ENCODE measurements around the gene RIMKLB. TPM values are rescaled to one million over a fixed set of nuclear protein-coding genes. Genes with fewer than 3 reads are reported as not detected.
"Not testable (repeated sequence)": the region's sequence is repeated elsewhere in the genome, so short reads cannot be mapped to it uniquely, and the experiment has no call there.

Gene RIMKLB
- total RNA-seq, 1 experiment from 2014 or later: 0.39 TPM

DNA sequence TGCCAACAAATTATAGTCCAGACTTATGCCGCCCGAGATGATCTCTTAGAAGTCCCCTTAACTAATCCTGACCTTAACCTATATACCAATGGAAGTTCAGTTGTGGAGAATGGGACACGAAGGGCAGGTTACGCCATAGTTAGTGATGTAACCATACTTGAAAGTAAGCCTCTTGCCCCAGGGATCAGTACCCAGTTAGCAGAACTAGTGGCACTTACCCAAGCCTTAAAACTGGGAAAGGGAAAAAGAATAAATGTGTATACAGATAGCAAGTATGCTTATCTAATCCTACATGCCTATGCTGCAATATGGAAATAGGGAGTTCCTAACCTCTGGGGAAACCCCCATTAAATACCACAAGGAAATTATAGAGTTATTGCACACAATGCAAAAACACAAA, 95.4 kb downstream of the RIMKLB start:
- ATAC-seq; CTCF ChIA-PET; H3K4me1 ChIP-seq (ENCODE audit: control insufficient read depth in 1 of 2, insufficient read depth in 2 of 2, low read length in 2 of 2); intact Hi-C loops (cut with micrococcal nuclease); H3K4me3 ChIP-seq (replicated peaks in 1 of 2; ENCODE audit: low read depth in 1 of 2, low read length in 2 of 2); H2AFZ ChIP-seq (ENCODE audit: low read depth, low read length, poor library complexity, severe bottlenecking); POLR2A ChIA-PET; H3K9me3 ChIP-seq (ENCODE audit: control insufficient read depth in 1 of 2, insufficient read depth in 1 of 2, low read depth in 1 of 2, low read length in 2 of 2); RAD21 ChIA-PET (ENCODE audit: low non-redundant PET in 1 of 2, low total read pairs in 2 of 2, uncharacterized antibody in 2 of 2, unreplicated experiment in 2 of 2); H4K20me1 ChIP-seq (ENCODE audit: insufficient read depth); H3K27ac ChIP-seq (ENCODE audit: low read depth, low read length); H3K4me2 ChIP-seq (ENCODE audit: low read length); H3K36me3 ChIP-seq (ENCODE audit: control insufficient read depth in 1 of 2, insufficient read depth in 2 of 2, low read length in 2 of 2); BruUV-seq (replicated peaks); H3K79me2 ChIP-seq (ENCODE audit: insufficient read depth, low read length); H3K27me3 ChIP-seq (ENCODE audit: insufficient read depth, low read length); DNase-seq (ENCODE audit: low read depth, low spot score); H3K9me2 ChIP-seq (ENCODE audit: insufficient read depth); H3K9ac ChIP-seq (ENCODE audit: low read length): not testable (repeated sequence)

DNA sequence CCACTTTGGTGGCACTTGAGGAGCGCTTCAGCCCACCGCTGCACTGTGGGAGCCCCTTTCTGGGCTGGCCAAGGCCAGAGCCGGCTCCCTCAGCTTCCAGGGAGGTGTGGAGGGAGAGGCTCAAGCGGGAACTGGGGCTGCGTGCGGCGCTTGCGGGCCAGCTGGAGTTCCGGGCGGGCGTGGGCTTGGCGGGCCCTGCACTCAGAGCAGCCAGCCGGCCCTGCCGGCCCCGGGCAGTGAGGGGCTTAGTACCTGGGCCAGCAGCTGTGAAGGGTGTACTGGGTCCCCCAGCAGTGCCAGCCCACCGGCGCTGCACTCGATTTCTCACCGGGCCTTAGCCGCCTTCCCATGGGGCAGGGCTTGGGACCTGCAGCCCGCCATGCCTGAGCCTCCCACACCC, 96.8 kb downstream of the RIMKLB start:
- H3K27me3 ChIP-seq (ENCODE audit: insufficient read depth, low read length); H3K4me3 ChIP-seq (replicated peaks in 1 of 2; ENCODE audit: low read depth in 1 of 2, low read length in 2 of 2); H3K9me3 ChIP-seq (ENCODE audit: control insufficient read depth in 1 of 2, insufficient read depth in 1 of 2, low read depth in 1 of 2, low read length in 2 of 2); H4K20me1 ChIP-seq (ENCODE audit: insufficient read depth); CTCF ChIA-PET; intact Hi-C loops (cut with micrococcal nuclease); RAD21 ChIA-PET (ENCODE audit: low non-redundant PET in 1 of 2, low total read pairs in 2 of 2, uncharacterized antibody in 2 of 2, unreplicated experiment in 2 of 2); H3K9ac ChIP-seq (ENCODE audit: low read length); DNase-seq (ENCODE audit: low read depth, low spot score); H3K36me3 ChIP-seq (ENCODE audit: control insufficient read depth in 1 of 2, insufficient read depth in 2 of 2, low read length in 2 of 2); H3K9me2 ChIP-seq (ENCODE audit: insufficient read depth); BruUV-seq (replicated peaks); H2AFZ ChIP-seq (ENCODE audit: low read depth, low read length, poor library complexity, severe bottlenecking); ATAC-seq; POLR2A ChIA-PET; H3K4me2 ChIP-seq (ENCODE audit: low read length); H3K79me2 ChIP-seq (ENCODE audit: insufficient read depth, low read length); H3K27ac ChIP-seq (ENCODE audit: low read depth, low read length); H3K4me1 ChIP-seq (ENCODE audit: control insufficient read depth in 1 of 2, insufficient read depth in 2 of 2, low read length in 2 of 2): not testable (repeated sequence)

DNA sequence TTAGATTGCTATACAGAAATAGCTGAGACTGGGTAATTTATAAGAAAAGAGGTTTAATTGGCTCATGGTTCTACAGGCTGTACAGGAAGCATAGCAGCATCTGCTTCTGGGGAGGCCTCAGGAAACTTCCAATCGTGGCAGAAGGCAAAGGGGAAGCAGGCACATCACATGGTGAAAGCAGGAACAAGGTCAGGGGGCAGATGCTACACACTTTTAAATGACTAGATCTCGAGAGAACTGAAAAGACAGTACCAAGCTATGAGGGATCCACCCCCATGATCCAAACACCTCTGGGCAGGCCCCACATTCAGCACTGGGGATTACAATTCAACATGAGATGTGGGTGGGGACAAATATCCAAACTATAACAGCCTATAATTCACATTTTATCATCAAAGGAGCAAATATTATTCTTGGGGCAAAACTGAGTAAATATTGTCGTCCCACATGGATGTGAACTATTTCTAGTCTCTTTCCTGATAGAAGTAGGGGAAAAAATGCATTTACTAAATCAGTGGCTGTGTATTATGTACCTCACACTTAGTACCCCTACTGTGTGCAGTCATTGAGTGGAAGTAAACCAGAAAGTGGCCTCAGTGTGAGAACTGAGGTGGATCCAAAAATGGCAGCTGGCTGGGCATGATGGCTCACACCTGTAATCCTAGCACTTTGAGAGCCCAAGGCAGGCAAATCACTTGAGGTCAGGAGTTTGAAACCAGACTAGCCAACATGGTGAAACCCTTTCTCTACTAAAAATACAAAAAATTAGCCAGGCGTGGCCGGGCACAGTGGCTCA, 99.2 kb downstream of the RIMKLB start:
- Histone ChIP-seq H3K9me2 (ENCODE audit: insufficient read depth) (no peaks in the 10 kb centered on the region), H3K27me3 (ENCODE audit: insufficient read depth, low read length) (no peaks in the 10 kb centered on the region), H4K20me1 (ENCODE audit: insufficient read depth) (no peaks in the 10 kb centered on the region), H3K4me2 (ENCODE audit: low read length) (no peak overlapping the region), H3K9me3 (ENCODE audit: control insufficient read depth in 1 of 2, insufficient read depth in 1 of 2, low read depth in 1 of 2, low read length in 2 of 2) (no peaks in the 10 kb centered on the region), H3K9ac (ENCODE audit: low read length) (no peak overlapping the region), H3K79me2 (ENCODE audit: insufficient read depth, low read length) (no peaks in the 10 kb centered on the region), H3K27ac (ENCODE audit: low read depth, low read length) (no peak overlapping the region), H3K36me3 (ENCODE audit: control insufficient read depth in 1 of 2, insufficient read depth in 2 of 2, low read length in 2 of 2) (no peaks in the 10 kb centered on the region), H3K4me3 (replicated peaks in 1 of 2; ENCODE audit: low read depth in 1 of 2, low read length in 2 of 2) (no peak overlapping the region), H2AFZ (ENCODE audit: low read depth, low read length, poor library complexity, severe bottlenecking) (no peak overlapping the region), H3K4me1 (ENCODE audit: control insufficient read depth in 1 of 2, insufficient read depth in 2 of 2, low read length in 2 of 2) (no peaks in the 10 kb centered on the region)
- intact Hi-C loops (cut with micrococcal nuclease): no loop called here
- no TSS peak for BruUV-seq (replicated peaks)
- ATAC-seq: no peak
- CTCF ChIA-PET: no interaction called here
- no peak for DNase-seq (ENCODE audit: low read depth, low spot score)
- POLR2A ChIA-PET: no interaction called here
- RAD21 ChIA-PET (ENCODE audit: low non-redundant PET in 1 of 2, low total read pairs in 2 of 2, uncharacterized antibody in 2 of 2, unreplicated experiment in 2 of 2): no interaction called here
- TF ChIP-seq POLR2AphosphoS5 (IDR thresholded peaks at IDR 0.05; ENCODE audit: low read depth, low read length) (no peak), ZNF274 (IDR thresholded peaks at IDR 0.05; ENCODE audit: low read depth, low read length) (no peak), ZFX (IDR thresholded peaks at IDR 0.05) (no peak)
- TF ChIP-seq, protein P1, sequence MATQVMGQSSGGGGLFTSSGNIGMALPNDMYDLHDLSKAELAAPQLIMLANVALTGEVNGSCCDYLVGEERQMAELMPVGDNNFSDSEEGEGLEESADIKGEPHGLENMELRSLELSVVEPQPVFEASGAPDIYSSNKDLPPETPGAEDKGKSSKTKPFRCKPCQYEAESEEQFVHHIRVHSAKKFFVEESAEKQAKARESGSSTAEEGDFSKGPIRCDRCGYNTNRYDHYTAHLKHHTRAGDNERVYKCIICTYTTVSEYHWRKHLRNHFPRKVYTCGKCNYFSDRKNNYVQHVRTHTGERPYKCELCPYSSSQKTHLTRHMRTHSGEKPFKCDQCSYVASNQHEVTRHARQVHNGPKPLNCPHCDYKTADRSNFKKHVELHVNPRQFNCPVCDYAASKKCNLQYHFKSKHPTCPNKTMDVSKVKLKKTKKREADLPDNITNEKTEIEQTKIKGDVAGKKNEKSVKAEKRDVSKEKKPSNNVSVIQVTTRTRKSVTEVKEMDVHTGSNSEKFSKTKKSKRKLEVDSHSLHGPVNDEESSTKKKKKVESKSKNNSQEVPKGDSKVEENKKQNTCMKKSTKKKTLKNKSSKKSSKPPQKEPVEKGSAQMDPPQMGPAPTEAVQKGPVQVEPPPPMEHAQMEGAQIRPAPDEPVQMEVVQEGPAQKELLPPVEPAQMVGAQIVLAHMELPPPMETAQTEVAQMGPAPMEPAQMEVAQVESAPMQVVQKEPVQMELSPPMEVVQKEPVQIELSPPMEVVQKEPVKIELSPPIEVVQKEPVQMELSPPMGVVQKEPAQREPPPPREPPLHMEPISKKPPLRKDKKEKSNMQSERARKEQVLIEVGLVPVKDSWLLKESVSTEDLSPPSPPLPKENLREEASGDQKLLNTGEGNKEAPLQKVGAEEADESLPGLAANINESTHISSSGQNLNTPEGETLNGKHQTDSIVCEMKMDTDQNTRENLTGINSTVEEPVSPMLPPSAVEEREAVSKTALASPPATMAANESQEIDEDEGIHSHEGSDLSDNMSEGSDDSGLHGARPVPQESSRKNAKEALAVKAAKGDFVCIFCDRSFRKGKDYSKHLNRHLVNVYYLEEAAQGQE (IDR thresholded peaks at IDR 0.05; ENCODE audit: low read depth): no peak

All from HCT116 (cell line).